UCSD-AML1 (cell line): ENCODE measurements around the gene TAAR2.
"Not testable (repeated sequence)": the region's sequence is repeated elsewhere in the genome, so short reads cannot be mapped to it uniquely, and the experiment has no call there.

ENCODE experiments used
- DNase-seq: peaks from one replicate; lab custom pipeline; 2025; ENCODE audit not compliant: unreplicated experiment; lab: John Stamatoyannopoulos, UW

TAAR2 gene

GRCh38 chr6:132624175-132624574 is at the start of gene TAAR2:
TSS of gene TAAR2 (minus strand) at chr6:132624275. CDS start at chr6:132624275, 0 bp downstream.
- DNase-seq, result no peak

GRCh38 chr6:132673376-132674094 is 49.5 kb upstream of the TAAR2 start:
- no peak for DNase-seq

GRCh38 chr6:132671295-132671694 is 47.2 kb upstream of the TAAR2 start:
- no peak for DNase-seq

DNA sequence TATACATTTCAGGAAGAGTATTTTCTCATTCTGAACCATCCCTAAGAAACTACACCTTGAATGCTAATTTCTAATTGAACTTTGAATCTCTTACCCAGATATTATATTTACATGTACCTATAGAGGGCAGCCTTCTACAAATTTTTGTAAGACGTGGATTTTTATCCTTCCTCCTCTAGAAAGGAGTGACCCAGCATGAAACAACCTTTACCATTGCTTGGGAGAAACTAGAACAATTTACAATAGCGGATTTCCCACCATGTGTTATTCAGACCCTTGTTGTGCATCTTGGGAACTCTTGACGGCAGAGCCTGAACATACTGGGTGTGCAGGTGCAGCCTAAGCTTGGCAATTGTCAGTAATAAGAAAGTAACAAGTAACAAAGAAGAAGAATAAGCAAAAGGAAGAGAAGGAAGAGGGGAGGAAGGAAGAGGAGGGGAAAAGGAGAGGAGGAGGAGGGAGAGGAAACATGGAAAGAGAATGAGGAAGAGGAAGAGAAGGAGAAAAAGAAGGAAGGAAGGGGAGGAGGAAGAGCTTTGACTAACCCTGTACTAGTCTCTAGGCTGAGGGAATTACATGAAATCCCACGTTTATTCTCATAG is 45.7 kb upstream of the TAAR2 start:
- peak; percentile 17 for DNase-seq

- DNase-seq, result no peak
Observed at GRCh38 chr6:132666118-132666517, 42.0 kb upstream of the TAAR2 start.

- DNase-seq, result no peak
Observed at GRCh38 chr6:132664309-132665034, 40.4 kb upstream of the TAAR2 start.

GRCh38 chr6:132663661-132664060 is 39.6 kb upstream of the TAAR2 start:
- DNase-seq, result no peak

DNA sequence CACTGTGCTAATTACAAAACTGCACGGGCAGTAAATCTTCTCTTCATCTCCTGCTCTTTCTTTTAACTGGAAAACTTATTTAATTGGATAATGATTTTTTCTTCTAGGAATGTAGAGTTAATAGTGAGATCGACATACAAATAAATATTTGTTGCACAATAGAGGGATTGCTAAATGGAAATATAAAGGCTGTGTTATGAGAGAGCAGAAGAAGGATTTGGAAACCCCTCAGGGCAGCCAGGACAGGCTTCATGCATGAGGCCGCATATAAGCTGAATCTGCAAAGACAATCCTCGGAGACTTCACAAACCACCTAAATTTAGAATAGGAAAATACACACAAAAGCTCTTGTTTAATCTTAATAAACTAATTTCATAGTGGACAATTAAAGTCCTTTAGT is 37.8 kb upstream of the TAAR2 start:
- DNase-seq, result no peak

DNA sequence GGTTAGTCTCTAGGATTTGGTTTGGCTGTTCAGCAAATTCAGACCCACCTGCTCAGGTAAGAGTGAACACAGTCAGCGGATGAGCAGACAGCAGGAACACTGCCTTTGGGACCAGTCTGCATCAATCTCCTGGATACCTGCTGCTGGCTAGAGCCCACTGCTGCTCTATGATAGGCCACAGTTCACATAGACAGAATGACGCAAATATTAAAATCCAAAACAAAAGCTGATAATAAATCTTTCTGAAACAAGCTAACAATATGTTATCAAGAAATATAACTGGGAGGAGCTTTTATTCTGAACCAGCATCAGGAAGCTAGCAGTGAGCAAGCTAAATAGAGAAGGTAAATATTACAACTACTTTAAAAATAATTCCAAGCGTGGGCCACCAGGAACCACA is 35.0 kb upstream of the TAAR2 start, which contains the start of gene TAAR1:
Gene TAAR1, minus strand, starts transcription at position 101 of the 400 bp plus-strand sequence. CDS start 13,179 bp downstream, outside the sequence.
- no peak for DNase-seq

GRCh38 chr6:132651062-132651461 is 27.0 kb upstream of the TAAR2 start:
- no peak for DNase-seq

GRCh38 chr6:132650429-132650828 is 26.4 kb upstream of the TAAR2 start:
- no peak for DNase-seq

DNA sequence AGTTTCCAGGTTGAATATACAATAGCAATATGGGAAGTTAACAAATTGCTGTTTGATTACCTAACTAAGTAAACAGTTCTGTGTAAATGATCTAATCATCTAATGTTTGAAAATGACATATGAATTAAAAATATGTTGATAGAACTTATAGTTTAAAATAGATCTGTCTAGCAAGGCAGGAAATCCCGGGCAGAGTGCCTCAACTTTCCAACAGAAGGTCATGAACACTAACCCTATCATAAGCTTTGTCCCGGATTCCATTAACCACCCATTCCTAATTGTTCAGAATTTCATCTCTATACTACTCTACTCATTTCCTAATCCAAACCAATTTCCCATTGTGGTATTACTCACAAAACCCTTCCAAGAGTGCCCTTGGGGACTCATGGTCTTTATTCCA is 24.8 kb upstream of the TAAR2 start:
- no peak for DNase-seq

DNA sequence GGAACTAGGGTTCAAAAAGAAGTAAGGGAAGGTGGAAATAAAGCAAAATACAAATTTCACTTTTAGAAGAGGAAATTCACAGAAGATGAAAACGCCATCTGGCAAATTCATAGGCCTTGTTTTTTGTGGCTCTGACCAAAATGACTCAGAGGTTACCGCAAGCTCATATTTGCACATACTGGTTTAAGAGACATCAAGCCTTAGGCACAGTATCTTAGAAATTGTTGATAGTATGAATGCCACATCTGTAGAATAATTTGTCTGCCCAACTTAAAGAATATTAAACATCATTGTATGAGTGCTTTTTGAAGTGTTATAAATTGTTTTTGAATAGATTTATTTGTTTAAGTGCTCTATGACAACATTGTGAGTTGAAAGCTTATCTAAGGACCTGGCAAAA is 24.3 kb upstream of the TAAR2 start:
- DNase-seq, result no peak

- no peak for DNase-seq
Observed at GRCh38 chr6:132643547-132643946, 19.5 kb upstream of the TAAR2 start.

- not testable (repeated sequence) for DNase-seq
Observed at GRCh38 chr6:132637135-132637534, 13.1 kb upstream of the TAAR2 start.

DNA sequence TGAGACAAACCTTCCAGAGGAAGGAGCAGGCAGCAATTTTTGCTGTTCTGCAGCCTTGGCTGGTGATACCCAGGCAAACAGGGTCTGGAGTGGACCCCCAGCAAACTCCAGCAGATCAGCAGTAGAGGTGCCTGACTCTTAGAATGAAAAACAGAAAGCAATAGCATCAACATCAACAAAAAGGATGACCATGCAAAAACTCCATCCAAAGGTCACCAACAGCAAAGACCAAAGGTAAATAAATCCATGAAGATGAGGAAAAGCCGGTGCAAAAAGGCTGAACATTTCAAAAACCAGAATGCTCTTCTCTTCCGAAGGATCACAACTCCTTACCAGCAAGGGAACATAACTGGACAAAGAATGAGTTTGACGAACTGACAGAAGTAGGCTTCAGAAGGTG is 11.8 kb upstream of the TAAR2 start:
- DNase-seq, result not testable (repeated sequence)

- not testable (repeated sequence) for DNase-seq
Observed at GRCh38 chr6:132635288-132635687, 11.2 kb upstream of the TAAR2 start.

GRCh38 chr6:132634796-132635195 is 10.7 kb upstream of the TAAR2 start:
- no peak for DNase-seq

GRCh38 chr6:132633362-132633761 is 9.3 kb upstream of the TAAR2 start:
- no peak for DNase-seq

- DNase-seq, result no peak
Observed at GRCh38 chr6:132623106-132623845, 799 bp downstream of the TAAR2 start.

GRCh38 chr6:132616677-132617076 is 7.4 kb downstream of the TAAR2 start:
- DNase-seq, result no peak
